H1 (cell line): ENCODE measurements around the gene TRAF3IP1. TPM values are rescaled to one million over a fixed set of nuclear protein-coding genes. Genes with fewer than 3 reads are reported as not detected.

Experiments used
- CTCF ChIA-PET: fragments of 300-600 bp; sonication (Branson Sonifier 250); formaldehyde crosslinking; loops from one replicate; lab custom pipeline; 2021; ENCODE audit not compliant: partially characterized antibody; lab: Charles Lee
- POLR2A ChIA-PET: fragments of 300-600 bp; sonication (Branson Sonifier 250); formaldehyde crosslinking; loops from one replicate; lab custom pipeline; 2021; ENCODE audit warnings: inconsistent platforms; ENCODE audit not compliant: partially characterized antibody; lab: Charles Lee
- DNase-seq, 2 experiments: peaks; one replicate each; pipeline versions ENCODE4 v3.0.0 to v3.0.0-alpha.2; 2010 to 2022; ENCODE audit warnings: low spot score in 2 of 2, low read depth in 1 of 2, mixed read lengths in 1 of 2
- FAIRE-seq: peaks from 2 replicates; lab custom pipeline; 2011; peaks lifted over from hg19 to GRCh38; lab: Jason Lieb, UNC
- H2AFZ ChIP-seq: 2 replicates; pipeline ENCODE4 v1.8.1; 2012; ENCODE audit warnings: low read length, inconsistent platforms
- H2AK5ac ChIP-seq: 2 replicates; pipeline ENCODE4 v1.6.1; 2013; ENCODE audit warnings: low read depth, low read length
- H2BK120ac ChIP-seq: replicated peaks from 2 replicates; pipeline ENCODE3; 2013; ENCODE audit warnings: low read depth, low read length, inconsistent platforms
- H2BK12ac ChIP-seq: 2 replicates; pipeline ENCODE4 v1.6.1; 2013; ENCODE audit warnings: low read depth, low read length
- H2BK15ac ChIP-seq: 2 replicates; pipeline ENCODE4 v1.6.1; 2013; ENCODE audit warnings: low read length
- H2BK20ac ChIP-seq: 2 replicates; pipeline ENCODE4 v1.6.1; 2013; ENCODE audit warnings: low read length
- H2BK5ac ChIP-seq: 2 replicates; pipeline ENCODE4 v1.6.1; 2013; ENCODE audit warnings: low read depth, low read length
- H3K14ac ChIP-seq: 2 replicates; pipeline ENCODE4 v1.6.1; 2013; ENCODE audit warnings: inconsistent platforms; ENCODE audit not compliant: insufficient read length
- H3K18ac ChIP-seq: 2 replicates; pipeline ENCODE4 v1.6.1; 2013; ENCODE audit warnings: low read length; ENCODE audit errors: extremely low read depth
- H3K23ac ChIP-seq: 2 replicates; pipeline ENCODE4 v1.6.1; 2013; ENCODE audit warnings: inconsistent platforms; ENCODE audit not compliant: insufficient read length
- H3K23me2 ChIP-seq: 2 replicates; pipeline ENCODE4 v1.6.1; 2013; ENCODE audit warnings: low read depth, low read length
- H3K27ac ChIP-seq: 2 replicates; pipeline ENCODE4 v1.6.1; 2011; ENCODE audit warnings: low read depth, low read length, inconsistent platforms
- H3K27me3 ChIP-seq, 4 experiments: replicated peaks in 1 of 4; 1 replicate in 1 of 4; 2 replicates in 3 of 4; pipeline versions ENCODE4 v1.6.1 to v1.8.1; 2011 to 2013; ENCODE audit warnings: low read length in 3 of 4, mild to moderate bottlenecking in 3 of 4, inconsistent platforms in 2 of 4, mixed read lengths in 2 of 4, moderate library complexity in 1 of 4; ENCODE audit not compliant: control insufficient read depth in 3 of 4, insufficient read depth in 3 of 4; ENCODE audit errors: extremely low read depth in 1 of 4
- H3K36me3 ChIP-seq, 4 experiments: 2 replicates each; pipeline versions ENCODE4 v1.6.1 to v1.8.1; 2011 to 2013; ENCODE audit warnings: mild to moderate bottlenecking in 4 of 4, low read length in 3 of 4, moderate library complexity in 2 of 4, control low read depth in 1 of 4, inconsistent platforms in 1 of 4; ENCODE audit not compliant: insufficient read depth in 4 of 4, control insufficient read depth in 2 of 4
- H3K4ac ChIP-seq: replicated peaks from 2 replicates; pipeline ENCODE3; 2013; ENCODE audit warnings: low read length, low read depth, mixed read lengths, inconsistent platforms; ENCODE audit not compliant: insufficient read length
- H3K4me1 ChIP-seq, 4 experiments: replicated peaks in 1 of 4; 1 replicate in 1 of 4; 2 replicates in 3 of 4; pipeline versions ENCODE4 v1.6.1 to v1.8.1; 2011 to 2013; ENCODE audit warnings: low read length in 3 of 4, inconsistent platforms in 2 of 4, mixed read lengths in 1 of 4; ENCODE audit not compliant: insufficient read depth in 4 of 4, control insufficient read depth in 3 of 4
- H3K4me2 ChIP-seq, 2 experiments: 2 replicates each; pipeline versions ENCODE4 v1.6.1 to v1.8.1; 2011 to 2013; ENCODE audit warnings: low read depth in 2 of 2, low read length in 2 of 2, control low read depth in 1 of 2, inconsistent platforms in 1 of 2, mild to moderate bottlenecking in 1 of 2; ENCODE audit not compliant: insufficient read depth in 1 of 2
- H3K4me3 ChIP-seq, 4 experiments: fragments of 200-600, 300-600 bp in 1 of 4; sonication (generic), shearing (Covaris generic), sonication (Bioruptor Twin) in 1 of 4; 2 replicates each; pipeline versions ENCODE4 v1.5.1 to v1.8.1; 2011 to 2016; ENCODE audit warnings: low read length in 4 of 4, low read depth in 3 of 4, control low read depth in 2 of 4, inconsistent platforms in 2 of 4, mild to moderate bottlenecking in 2 of 4, mixed read lengths in 1 of 4, moderate library complexity in 1 of 4; ENCODE audit not compliant: insufficient read depth in 2 of 4; ENCODE audit errors: extremely low read depth in 1 of 4
- H3K56ac ChIP-seq: replicated peaks from 2 replicates; pipeline ENCODE3; 2013; ENCODE audit warnings: low read depth, mild to moderate bottlenecking, mixed read lengths, low read length, inconsistent platforms; ENCODE audit not compliant: insufficient read length
- H3K79me1 ChIP-seq: 2 replicates; pipeline ENCODE4 v1.6.1; 2013; ENCODE audit warnings: low read depth, low read length, control low read depth
- H3K79me2 ChIP-seq, 2 experiments: 2 replicates each; pipeline versions ENCODE4 v1.6.1 to v1.8.1; 2012 to 2013; ENCODE audit warnings: low read length in 2 of 2, mild to moderate bottlenecking in 2 of 2, inconsistent platforms in 1 of 2; ENCODE audit not compliant: insufficient read depth in 2 of 2, control insufficient read depth in 1 of 2
- H3K9ac ChIP-seq, 4 experiments: replicated peaks in 1 of 4; 1 replicate in 1 of 4; 2 replicates in 3 of 4; pipeline versions ENCODE4 v1.6.1 to v1.8.1; 2011 to 2013; ENCODE audit warnings: low read depth in 3 of 4, low read length in 3 of 4, control low read depth in 2 of 4, mild to moderate bottlenecking in 2 of 4, moderate library complexity in 2 of 4, inconsistent platforms in 1 of 4; ENCODE audit errors: extremely low read depth in 1 of 4
- H3K9me3 ChIP-seq, 2 experiments: 2 replicates each; pipeline versions ENCODE4 v1.6.1 to v1.8.1; 2012 to 2013; ENCODE audit warnings: mild to moderate bottlenecking in 2 of 2, moderate library complexity in 2 of 2, control low read depth in 1 of 2, inconsistent platforms in 1 of 2, low read depth in 1 of 2, low read length in 1 of 2, mixed read lengths in 1 of 2; ENCODE audit not compliant: insufficient read depth in 2 of 2
- H4K20me1 ChIP-seq, 2 experiments: replicated peaks in 1 of 2; 2 replicates each; pipeline versions ENCODE3 to v1.8.1; 2011 to 2013; ENCODE audit warnings: inconsistent platforms in 2 of 2, low read length in 2 of 2, mild to moderate bottlenecking in 1 of 2; ENCODE audit not compliant: insufficient read depth in 2 of 2, control insufficient read depth in 1 of 2
- H4K5ac ChIP-seq: 2 replicates; pipeline ENCODE4 v1.6.1; 2013; ENCODE audit warnings: low read length, low read depth, mixed read lengths, inconsistent platforms; ENCODE audit not compliant: insufficient read length
- H4K8ac ChIP-seq: 2 replicates; pipeline ENCODE4 v1.8.0; 2013; ENCODE audit warnings: mild to moderate bottlenecking, moderate library complexity, low read length, inconsistent platforms; ENCODE audit not compliant: insufficient read depth; ENCODE audit errors: extremely low read depth
- H4K91ac ChIP-seq: replicated peaks from 2 replicates; pipeline ENCODE3; 2013; ENCODE audit warnings: low read length, mixed read lengths, inconsistent platforms; ENCODE audit not compliant: insufficient read length
- BRCA1 ChIP-seq: IDR thresholded peaks from 2 replicates; pipeline ENCODE4 v1.6.1; 2012; ENCODE audit warnings: low read depth, low read length, improper control_type of control experiment
- GABPA ChIP-seq: IDR thresholded peaks from 2 replicates; pipeline ENCODE4 v1.6.1; 2011; ENCODE audit warnings: mild to moderate bottlenecking, low read length, moderate library complexity, borderline replicate concordance; ENCODE audit not compliant: insufficient read depth
- KDM1A ChIP-seq: fragments of 200-600, 300-600 bp; sonication (generic); IDR thresholded peaks from 2 replicates; pipeline ENCODE4 v1.7.1; 2016; ENCODE audit warnings: mild to moderate bottlenecking, low read length, borderline replicate concordance
- MAFK ChIP-seq: IDR thresholded peaks from 2 replicates; pipeline ENCODE4 v1.6.1; 2012; ENCODE audit warnings: low read depth, mild to moderate bottlenecking, improper control_type of control experiment, low read length
- SP4 ChIP-seq: IDR thresholded peaks from 2 replicates; pipeline ENCODE4 v1.6.1; 2012; ENCODE audit warnings: low read length, inconsistent platforms
- TCF12 ChIP-seq: IDR thresholded peaks from 2 replicates; pipeline ENCODE4 v1.6.1; 2011; ENCODE audit warnings: low read depth, mild to moderate bottlenecking, low read length
- ZNF274 ChIP-seq: IDR thresholded peaks from 2 replicates; pipeline ENCODE4 v1.7.0; 2012; ENCODE audit warnings: low read length, borderline replicate concordance; ENCODE audit errors: extremely low read depth
- WGBS, 2 experiments: shearing (Covaris generic) in 1 of 2; methylation state at CpG; one replicate each; pipeline versions ENCODE4 v1.1.6 to v1.1.7; 2013 to 2015; ENCODE audit warnings: low lambda C conversion rate in 2 of 2, mixed read lengths in 2 of 2, inconsistent platforms in 1 of 2, low coverage in 1 of 2, missing lambda C conversion rate in 1 of 2; ENCODE audit not compliant: insufficient replicate concordance in 2 of 2, insufficient coverage in 1 of 2, insufficient read length in 1 of 2; ENCODE audit errors: extremely low coverage in 1 of 2, missing lambda C conversion rate in 1 of 2; 5-methylcytosine and 5-hydroxymethylcytosine counted together
- polyA plus RNA-seq, 7 experiments: library from polyadenylated mRNA; depleted of rRNA in 3 of 7; stranded (reverse) in 5 of 7; unstranded in 2 of 7; fragments of >200 nt in 5 of 7; fragments of 200-250 nt in 2 of 7; gene quantifications; 1 replicate in 5 of 7; 2 replicates in 1 of 7; 4 replicates in 1 of 7; pipeline versions ENCODE4 v1.2.1 to v1.2.3, GENCODE V29; 2011 to 2013; ENCODE audit warnings: missing spikeins in 2 of 7, mixed read lengths in 2 of 7
- total RNA-seq: library from RNA; stranded (reverse); fragmentation: NEBNext Ultra II Directional; extraction: Animal tissue kit (Norgen Biotek cat#: 25700); gene quantifications from 2 replicates; pipeline ENCODE4 v1.2.1, GENCODE V29; 2021
- TF ChIP-seq, protein P1 (sequence below): IDR thresholded peaks from 2 replicates; pipeline ENCODE4 v1.6.1; 2012; ENCODE audit warnings: low read length, inconsistent platforms

Gene TRAF3IP1
- total and polyA plus RNA-seq, 2 of the 8 experiments (the other 6 are each of a cell fraction or from before 2014, with no cell fraction given): 2.3 to 17.5 TPM

DNA sequence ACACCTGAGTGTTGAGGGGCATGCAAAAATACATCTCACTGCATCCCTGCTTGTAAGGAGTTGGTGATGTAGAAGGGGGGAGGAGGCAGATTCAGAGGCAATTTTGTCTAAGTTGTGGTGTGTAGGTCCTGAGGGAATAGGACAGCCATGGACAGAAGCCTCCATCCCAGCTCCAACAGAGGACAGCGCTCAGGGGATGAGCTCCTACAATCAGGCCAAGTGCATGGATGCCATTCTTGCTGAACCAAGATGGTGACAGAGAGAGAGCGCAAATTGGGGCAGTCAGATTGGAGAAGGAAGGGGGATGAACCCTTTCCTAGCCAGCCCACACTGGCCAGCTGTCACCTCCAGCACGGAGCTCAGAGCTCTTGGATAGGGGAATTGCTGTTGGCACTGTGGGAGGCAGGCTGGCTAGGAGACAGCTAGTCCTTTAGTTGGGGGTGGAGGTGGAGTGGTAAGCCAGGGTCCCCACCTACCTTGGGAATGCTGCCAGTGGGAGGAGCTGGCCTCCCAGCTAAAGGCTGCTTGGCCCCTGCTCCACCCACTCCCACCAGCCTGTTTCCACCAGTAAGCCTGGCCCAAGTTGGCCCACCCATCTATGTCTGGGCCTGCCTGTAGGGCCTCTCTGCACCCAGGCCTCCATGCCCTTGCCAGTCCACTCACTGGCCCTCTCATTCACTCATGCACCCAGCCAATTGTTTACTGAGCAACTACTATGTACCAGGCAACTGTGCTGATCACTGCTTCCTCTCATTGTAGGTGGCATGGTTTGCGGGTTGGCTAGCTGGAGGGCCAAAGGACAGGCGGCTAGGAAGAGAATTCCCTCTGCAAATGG lies 29.4 kb upstream of the TRAF3IP1 start:
- Histone ChIP-seq H3K27me3 (peaks cover 0 to 10% (median 3%) of the 10 kb centered on the region in 4 experiments; a peak in 2 of 7 replicates), H2AFZ (no peak overlapping the region), H2BK12ac (no peak overlapping the region), H3K23ac (no peak overlapping the region), H3K36me3 (no peaks in the 10 kb centered on the region), H4K20me1 (peaks cover 1 to 4% of the 10 kb centered on the region in 2 experiments), H3K9me3 (no peaks in the 10 kb centered on the region), H3K23me2 (peaks cover 12% of the 10 kb centered on the region), H3K79me1 (no peaks in the 10 kb centered on the region), H3K4me1 (peaks cover 7 to 23% (median 18%) of the 10 kb centered on the region in 4 experiments), H3K4me2 (peak overlapping the region in 1 of 2 experiments; percentile 80; a peak in 1 of 4 replicates), H2AK5ac (no peak overlapping the region), H4K5ac (no peak overlapping the region), H3K56ac (no peak overlapping the region), H3K9ac (no peak overlapping the region), H2BK5ac (no peak overlapping the region), H3K4ac (no peak overlapping the region), H2BK120ac (no peak overlapping the region), H3K14ac (no peak overlapping the region)
- CTCF ChIA-PET: interaction anchor here (0.9 to 4.4 kb wide), 12 partner anchors 10 to 152 kb away, joined by 3 to 40 read pairs (median 5); no protein-coding TSS in a partner anchor
- POLR2A ChIA-PET: interaction anchor here (0.8 to 2.4 kb wide), 3 partner anchors 11 to 51 kb away, joined by 3 to 7 read pairs (median 5); partner anchors contain the start of gene HES6
- DNase-seq: no peak
- TF ChIP-seq GABPA (no peak), BRCA1 (no peak), SP4 (no peak), KDM1A (no peak), TCF12 (no peak), ZNF274 (no peak), MAFK (no peak)
- TF ChIP-seq, protein P1, sequence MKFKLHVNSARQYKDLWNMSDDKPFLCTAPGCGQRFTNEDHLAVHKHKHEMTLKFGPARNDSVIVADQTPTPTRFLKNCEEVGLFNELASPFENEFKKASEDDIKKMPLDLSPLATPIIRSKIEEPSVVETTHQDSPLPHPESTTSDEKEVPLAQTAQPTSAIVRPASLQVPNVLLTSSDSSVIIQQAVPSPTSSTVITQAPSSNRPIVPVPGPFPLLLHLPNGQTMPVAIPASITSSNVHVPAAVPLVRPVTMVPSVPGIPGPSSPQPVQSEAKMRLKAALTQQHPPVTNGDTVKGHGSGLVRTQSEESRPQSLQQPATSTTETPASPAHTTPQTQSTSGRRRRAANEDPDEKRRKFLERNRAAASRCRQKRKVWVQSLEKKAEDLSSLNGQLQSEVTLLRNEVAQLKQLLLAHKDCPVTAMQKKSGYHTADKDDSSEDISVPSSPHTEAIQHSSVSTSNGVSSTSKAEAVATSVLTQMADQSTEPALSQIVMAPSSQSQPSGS: no peak
- TF ChIP-seq, all 59 proteins: peak for 0
- no peak overlapping the region for H3K4me3 ChIP-seq
- H4K91ac ChIP-seq: no peak overlapping the region
- H3K18ac ChIP-seq: no peak overlapping the region
- H4K8ac ChIP-seq: no peak overlapping the region
- no peak overlapping the region for H2BK20ac ChIP-seq
- peaks cover 0 to 2% of the 10 kb centered on the region in 2 experiments; a peak in 1 of 4 replicates for H3K79me2 ChIP-seq
- no peak overlapping the region for H3K27ac ChIP-seq
- no peak overlapping the region for H2BK15ac ChIP-seq
- WGBS, 2 experiments: 77% methylated on average over 5 of the region's 5 CpGs; no CpG with 5 or more reads in 1 of the 2 experiments
- FAIRE-seq: no peak
